Coronary artery (tissue), 2 donors: ENCODE data around the gene FOS.

ENCODE experiments used
- DNase-seq: peaks from one replicate; pipeline ENCODE4 v3.0.0-alpha.2; 2017; ENCODE audit warnings: low spot score
- H3K27ac ChIP-seq, 2 donors: fragments of 200-600 bp; sonication (generic); one replicate each; pipeline ENCODE4 v1.5.1; 2016 to 2019
- H3K4me3 ChIP-seq: fragments of 200-600 bp; sonication (generic); 2 replicates; pipeline ENCODE4 v1.5.1; 2016; ENCODE audit warnings: mild to moderate bottlenecking, moderate library complexity
- CTCF ChIP-seq: fragments of 200-600 bp; sonication (generic); IDR thresholded peaks from one replicate; pipeline ENCODE4 v1.5.1; 2019; ENCODE audit warnings: antibody characterized with exemption

Gene FOS

GRCh38 chr14:75244121-75244520 lies 34.5 kb upstream of the FOS start:
- H3K4me3 ChIP-seq, result no peak overlapping the region
- no peak for DNase-seq
- H3K27ac ChIP-seq, result no peak overlapping the region
- no peak for TF ChIP-seq CTCF

- Histone ChIP-seq H3K27ac (no peak overlapping the region), H3K4me3 (no peak overlapping the region)
- no peak for DNase-seq
- no peak for TF ChIP-seq CTCF
Observed at GRCh38 chr14:75246546-75247285, 31.9 kb upstream of the FOS start.

GRCh38 chr14:75247286-75247922 lies 31.2 kb upstream of the FOS start:
- TF ChIP-seq CTCF, result no peak
- H3K4me3 ChIP-seq, result no peak overlapping the region
- H3K27ac ChIP-seq, result no peak overlapping the region
- DNase-seq, result no peak

- H3K27ac ChIP-seq, result no peak overlapping the region
- no peak for DNase-seq
- no peak for TF ChIP-seq CTCF
- H3K4me3 ChIP-seq, result no peak overlapping the region
Observed at GRCh38 chr14:75247939-75248338, 30.7 kb upstream of the FOS start.

- Histone ChIP-seq H3K27ac (no peak overlapping the region), H3K4me3 (no peak overlapping the region)
- no peak for DNase-seq
- no peak for TF ChIP-seq CTCF
Observed at GRCh38 chr14:75249251-75249957, 29.2 kb upstream of the FOS start.

GRCh38 chr14:75249958-75250336 lies 28.7 kb upstream of the FOS start:
- Histone ChIP-seq H3K27ac (no peak overlapping the region), H3K4me3 (no peak overlapping the region)
- no peak for DNase-seq
- TF ChIP-seq CTCF, result no peak
